ENCODE data around the gene SGCD.

GRCh38 chr5:156432830-156433105 is 105.8 kb downstream of the SGCD start:
- TF ChIP-seq POLR2A (IDR thresholded peaks at IDR 0.05) = no peak
- no peak for TF ChIP-seq CTCF (IDR thresholded peaks at IDR 0.05)

All from heart left ventricle (tissue), 13 donors.